ENCODE results near the gene MSH5.

Gene MSH5

DNA sequence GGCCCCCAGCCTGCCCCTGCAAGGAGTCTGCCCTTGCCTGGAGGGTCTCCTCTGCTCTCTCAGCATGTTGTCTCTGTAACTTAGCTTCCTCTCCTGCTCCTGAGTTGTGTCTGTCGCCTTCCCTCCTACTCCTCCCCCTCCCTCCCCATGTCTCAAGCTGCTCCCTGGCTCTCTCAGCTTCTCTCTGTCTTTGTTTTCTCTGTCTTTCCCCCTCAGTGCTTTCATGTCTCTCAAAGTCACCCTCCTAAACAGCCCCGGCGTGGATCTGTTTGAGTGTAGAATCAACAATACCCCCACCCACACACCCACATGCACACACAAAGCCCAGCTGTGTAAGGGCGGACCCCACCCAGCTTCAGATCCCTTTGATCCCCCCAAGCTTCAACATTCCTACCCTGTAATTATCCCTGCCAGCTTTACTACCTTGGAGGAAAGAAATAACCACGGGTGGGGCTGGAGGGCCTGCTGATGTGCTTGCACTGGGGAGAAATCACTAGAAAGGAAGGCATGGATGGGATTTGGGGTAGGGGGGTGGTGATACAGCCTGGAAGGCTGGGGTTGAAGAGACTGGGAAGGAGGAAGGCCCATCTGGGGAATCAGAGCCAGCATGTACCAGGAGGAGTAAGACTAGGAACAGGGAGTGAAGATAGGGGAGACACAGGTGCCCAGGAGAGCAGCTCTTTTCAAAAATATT, 25.7 kb upstream of the MSH5 start:
- no peak overlapping the region for H3K4me2 ChIP-seq (ENCODE audit: low read length)
- no peaks in the 10 kb centered on the region for H3K9me3 ChIP-seq (replicated peaks; ENCODE audit: low read length)
- no peak overlapping the region for H3K9ac ChIP-seq (ENCODE audit: low read depth, low read length)
- no peaks in the 10 kb centered on the region for H3K4me1 ChIP-seq (ENCODE audit: control insufficient read depth, insufficient read depth, low read length)
- peaks cover 4% of the 10 kb centered on the region for H3K27me3 ChIP-seq (ENCODE audit: control insufficient read depth, insufficient read depth, low read length)
- H3K36me3 ChIP-seq (ENCODE audit: insufficient read depth, low read length) = no peaks in the 10 kb centered on the region
- no peak overlapping the region for H3K4me3 ChIP-seq (ENCODE audit: low read length)

DNA sequence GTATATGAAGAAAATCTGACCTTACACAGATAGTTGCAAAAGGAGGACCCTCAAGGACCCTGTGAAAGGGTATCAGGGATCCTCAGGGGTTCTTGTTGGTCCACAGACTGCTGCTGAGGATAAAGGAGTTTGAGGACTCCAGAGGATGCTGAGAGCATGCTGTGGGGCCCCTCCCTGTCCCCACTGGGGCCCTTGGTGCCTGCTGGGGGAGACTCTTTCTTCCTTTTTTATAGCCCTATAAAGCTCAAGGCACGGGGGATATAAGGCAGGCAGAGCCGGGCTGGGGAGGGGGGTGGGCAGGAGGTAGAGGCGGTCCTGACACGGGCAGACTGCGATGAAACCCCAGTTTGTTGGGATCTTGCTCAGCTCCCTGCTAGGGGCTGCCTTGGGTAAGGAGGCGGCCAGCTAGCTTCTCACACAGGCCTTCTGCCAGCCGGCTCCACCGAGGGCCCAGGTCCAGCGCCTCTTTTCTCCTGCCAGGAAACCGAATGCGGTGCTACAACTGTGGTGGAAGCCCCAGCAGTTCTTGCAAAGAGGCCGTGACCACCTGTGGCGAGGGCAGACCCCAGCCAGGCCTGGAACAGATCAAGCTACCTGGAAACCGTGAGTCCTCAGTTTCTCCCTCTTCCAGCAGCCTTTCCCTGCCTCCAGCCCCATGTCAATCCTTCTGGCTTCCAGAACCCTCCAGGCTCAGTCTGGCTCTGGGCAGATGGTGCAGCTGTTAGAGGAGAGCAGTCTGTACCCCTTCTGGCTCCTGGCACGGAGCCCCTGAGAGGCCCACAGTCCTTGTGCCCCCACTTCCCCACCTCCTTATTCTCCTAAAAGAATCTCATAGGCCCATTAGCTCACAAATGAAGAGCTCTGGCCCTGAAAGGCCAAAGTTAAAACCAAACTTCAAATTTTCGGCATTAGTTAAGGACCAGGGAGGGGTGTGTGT, 24.5 kb upstream of the MSH5 start, which contains the start of gene LY6G6D:
Gene LY6G6D (plus strand): TSS at position 327 of the 937 bp plus-strand sequence. CDS start 8 bp downstream, at position 335.
- no peak within 1 kb of the TSS for H3K4me3 ChIP-seq (ENCODE audit: low read length)
- H3K4me1 ChIP-seq (ENCODE audit: control insufficient read depth, insufficient read depth, low read length) = no peaks in the 10 kb centered on the region
- H3K4me2 ChIP-seq (ENCODE audit: low read length) = no peak within 1 kb of the TSS
- H3K9me3 ChIP-seq (replicated peaks; ENCODE audit: low read length) = no peaks in the 10 kb centered on the region
- H3K36me3 ChIP-seq (ENCODE audit: insufficient read depth, low read length) = no peaks in the 10 kb centered on the region
- no peak within 1 kb of the TSS for H3K9ac ChIP-seq (ENCODE audit: low read depth, low read length)
- H3K27me3 ChIP-seq (ENCODE audit: control insufficient read depth, insufficient read depth, low read length) = peaks cover 4% of the 10 kb centered on the region

DNA sequence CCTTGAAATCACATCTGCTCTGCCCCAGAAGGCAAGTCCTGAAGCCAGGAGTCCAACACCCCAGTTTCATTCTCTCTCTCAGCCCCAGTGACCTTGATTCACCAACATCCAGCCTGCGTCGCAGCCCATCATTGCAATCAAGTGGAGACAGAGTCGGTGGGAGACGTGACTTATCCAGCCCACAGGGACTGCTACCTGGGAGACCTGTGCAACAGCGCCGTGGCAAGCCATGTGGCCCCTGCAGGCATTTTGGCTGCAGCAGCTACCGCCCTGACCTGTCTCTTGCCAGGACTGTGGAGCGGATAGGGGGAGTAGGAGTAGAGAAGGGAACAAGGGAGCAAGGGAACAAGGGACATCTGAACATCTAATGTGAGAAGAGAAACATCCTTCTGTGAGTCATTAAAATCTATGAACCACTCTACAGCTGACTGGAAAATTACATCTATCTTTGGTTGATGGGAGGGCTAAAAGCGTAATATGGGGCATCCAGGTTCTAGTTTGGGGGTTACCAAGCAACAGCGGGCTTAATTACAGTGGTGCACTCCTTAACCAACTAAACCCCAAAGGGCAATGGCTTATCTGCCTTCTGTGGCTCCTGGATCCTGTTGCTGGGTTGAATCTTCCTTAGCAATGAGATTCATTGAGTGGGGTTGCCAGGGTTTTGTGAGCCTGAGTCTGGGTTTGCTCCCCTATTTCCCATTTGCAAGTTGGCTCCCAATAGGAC, 22.1 kb upstream of the MSH5 start:
- H3K4me3 ChIP-seq (ENCODE audit: low read length) = no peak overlapping the region
- peaks cover 4% of the 10 kb centered on the region for H3K27me3 ChIP-seq (ENCODE audit: control insufficient read depth, insufficient read depth, low read length)
- no peaks in the 10 kb centered on the region for H3K4me1 ChIP-seq (ENCODE audit: control insufficient read depth, insufficient read depth, low read length)
- H3K9ac ChIP-seq (ENCODE audit: low read depth, low read length) = no peak overlapping the region
- H3K4me2 ChIP-seq (ENCODE audit: low read length) = no peak overlapping the region
- no peaks in the 10 kb centered on the region for H3K36me3 ChIP-seq (ENCODE audit: insufficient read depth, low read length)
- H3K9me3 ChIP-seq (replicated peaks; ENCODE audit: low read length) = no peaks in the 10 kb centered on the region

- H3K36me3 ChIP-seq (ENCODE audit: insufficient read depth, low read length) = no peaks in the 10 kb centered on the region
- H3K4me3 ChIP-seq (ENCODE audit: low read length) = no peak overlapping the region
- no peak overlapping the region for H3K4me2 ChIP-seq (ENCODE audit: low read length)
- H3K9me3 ChIP-seq (replicated peaks; ENCODE audit: low read length) = no peaks in the 10 kb centered on the region
- peaks cover 1% of the 10 kb centered on the region for H3K27me3 ChIP-seq (ENCODE audit: control insufficient read depth, insufficient read depth, low read length)
- no peaks in the 10 kb centered on the region for H3K4me1 ChIP-seq (ENCODE audit: control insufficient read depth, insufficient read depth, low read length)
- H3K9ac ChIP-seq (ENCODE audit: low read depth, low read length) = no peak overlapping the region
Observed at GRCh38 chr6:31718265-31718664, 21.5 kb upstream of the MSH5 start.

DNA sequence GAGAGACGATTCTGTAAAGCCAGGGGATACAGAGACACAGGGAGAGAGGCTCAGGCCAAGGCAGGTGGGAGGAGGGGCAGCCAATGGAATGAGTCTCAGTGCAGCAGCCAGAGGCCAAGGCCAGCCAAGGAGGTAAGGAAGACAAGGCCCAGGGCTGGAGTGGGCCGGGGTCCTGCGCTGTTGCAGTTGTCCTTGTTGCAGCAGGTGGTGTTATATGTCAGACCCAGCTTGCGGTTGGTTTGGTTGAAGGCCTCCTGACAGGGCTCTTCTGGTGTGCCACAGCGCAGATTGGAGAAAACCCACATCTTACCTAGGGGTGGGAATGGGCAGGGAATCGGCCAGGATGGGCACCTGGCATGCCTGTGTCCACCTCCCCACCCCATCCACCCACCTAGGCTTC, 20.8 kb upstream of the MSH5 start:
- no peak overlapping the region for H3K4me2 ChIP-seq (ENCODE audit: low read length)
- no peak overlapping the region for H3K4me3 ChIP-seq (ENCODE audit: low read length)
- H3K9ac ChIP-seq (ENCODE audit: low read depth, low read length) = no peak overlapping the region
- no peaks in the 10 kb centered on the region for H3K27me3 ChIP-seq (ENCODE audit: control insufficient read depth, insufficient read depth, low read length)
- no peaks in the 10 kb centered on the region for H3K36me3 ChIP-seq (ENCODE audit: insufficient read depth, low read length)
- no peaks in the 10 kb centered on the region for H3K9me3 ChIP-seq (replicated peaks; ENCODE audit: low read length)
- no peaks in the 10 kb centered on the region for H3K4me1 ChIP-seq (ENCODE audit: control insufficient read depth, insufficient read depth, low read length)

- H3K4me1 ChIP-seq (ENCODE audit: control insufficient read depth, insufficient read depth, low read length) = no peaks in the 10 kb centered on the region
- no peak overlapping the region for H3K9ac ChIP-seq (ENCODE audit: low read depth, low read length)
- no peaks in the 10 kb centered on the region for H3K27me3 ChIP-seq (ENCODE audit: control insufficient read depth, insufficient read depth, low read length)
- H3K4me2 ChIP-seq (ENCODE audit: low read length) = no peak overlapping the region
- no peaks in the 10 kb centered on the region for H3K9me3 ChIP-seq (replicated peaks; ENCODE audit: low read length)
- H3K36me3 ChIP-seq (ENCODE audit: insufficient read depth, low read length) = no peaks in the 10 kb centered on the region
- H3K4me3 ChIP-seq (ENCODE audit: low read length) = no peak overlapping the region
Observed at GRCh38 chr6:31720196-31720770, 19.5 kb upstream of the MSH5 start.

DNA sequence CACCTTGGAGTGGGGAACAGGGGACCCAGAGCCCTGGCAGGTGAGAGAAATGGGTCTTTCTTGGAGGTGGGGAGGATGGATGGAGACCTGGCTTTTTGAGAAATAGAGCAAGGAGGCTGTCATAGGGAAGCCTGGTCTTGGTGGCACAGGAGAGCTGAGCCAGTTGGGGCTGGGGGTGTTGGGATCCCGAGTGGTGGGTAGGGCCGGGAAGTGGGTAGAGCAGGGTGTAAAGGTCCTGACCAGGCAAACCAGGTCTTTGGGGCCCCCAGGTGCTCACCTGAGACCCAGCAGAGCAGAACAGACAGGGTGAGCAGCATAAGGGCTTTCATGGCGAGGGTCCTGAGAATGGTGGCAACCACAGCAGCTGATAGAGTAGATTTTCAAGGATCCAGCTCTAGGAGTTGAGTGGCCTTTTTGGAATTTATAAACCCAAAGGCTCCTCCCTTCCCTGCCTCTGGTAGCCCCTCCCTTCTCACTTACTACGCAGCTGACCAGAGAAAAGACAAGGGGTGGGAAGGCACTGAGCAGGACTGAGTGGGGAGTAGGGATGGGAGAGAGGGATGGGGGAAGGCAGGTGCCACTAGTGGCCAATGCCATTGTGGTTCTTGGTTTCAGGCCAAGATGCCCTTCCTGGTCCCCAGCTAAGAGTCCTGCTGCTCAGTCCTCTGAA, 18.3 kb upstream of the MSH5 start, which contains the start of gene LY6G6C:
Gene LY6G6C (minus strand): TSS at position 396 of the 670 bp plus-strand sequence. CDS start 67 bp downstream, at position 329.
- Histone ChIP-seq H3K9me3 (replicated peaks; ENCODE audit: low read length) (no peaks in the 10 kb centered on the region), H3K4me2 (ENCODE audit: low read length) (no peak within 1 kb of the TSS), H3K4me3 (ENCODE audit: low read length) (no peak within 1 kb of the TSS), H3K4me1 (ENCODE audit: control insufficient read depth, insufficient read depth, low read length) (no peaks in the 10 kb centered on the region), H3K27me3 (ENCODE audit: control insufficient read depth, insufficient read depth, low read length) (no peaks in the 10 kb centered on the region), H3K36me3 (ENCODE audit: insufficient read depth, low read length) (peaks cover 10% of the 10 kb centered on the region), H3K9ac (ENCODE audit: low read depth, low read length) (no peak within 1 kb of the TSS)

GRCh38 chr6:31722173-31722572, 17.6 kb upstream of the MSH5 start:
- no peaks in the 10 kb centered on the region for H3K4me1 ChIP-seq (ENCODE audit: control insufficient read depth, insufficient read depth, low read length)
- no peaks in the 10 kb centered on the region for H3K27me3 ChIP-seq (ENCODE audit: control insufficient read depth, insufficient read depth, low read length)
- peaks cover 16% of the 10 kb centered on the region for H3K36me3 ChIP-seq (ENCODE audit: insufficient read depth, low read length)
- H3K9me3 ChIP-seq (replicated peaks; ENCODE audit: low read length) = no peaks in the 10 kb centered on the region
- H3K9ac ChIP-seq (ENCODE audit: low read depth, low read length) = no peak overlapping the region
- H3K4me3 ChIP-seq (ENCODE audit: low read length) = no peak overlapping the region
- no peak overlapping the region for H3K4me2 ChIP-seq (ENCODE audit: low read length)

DNA sequence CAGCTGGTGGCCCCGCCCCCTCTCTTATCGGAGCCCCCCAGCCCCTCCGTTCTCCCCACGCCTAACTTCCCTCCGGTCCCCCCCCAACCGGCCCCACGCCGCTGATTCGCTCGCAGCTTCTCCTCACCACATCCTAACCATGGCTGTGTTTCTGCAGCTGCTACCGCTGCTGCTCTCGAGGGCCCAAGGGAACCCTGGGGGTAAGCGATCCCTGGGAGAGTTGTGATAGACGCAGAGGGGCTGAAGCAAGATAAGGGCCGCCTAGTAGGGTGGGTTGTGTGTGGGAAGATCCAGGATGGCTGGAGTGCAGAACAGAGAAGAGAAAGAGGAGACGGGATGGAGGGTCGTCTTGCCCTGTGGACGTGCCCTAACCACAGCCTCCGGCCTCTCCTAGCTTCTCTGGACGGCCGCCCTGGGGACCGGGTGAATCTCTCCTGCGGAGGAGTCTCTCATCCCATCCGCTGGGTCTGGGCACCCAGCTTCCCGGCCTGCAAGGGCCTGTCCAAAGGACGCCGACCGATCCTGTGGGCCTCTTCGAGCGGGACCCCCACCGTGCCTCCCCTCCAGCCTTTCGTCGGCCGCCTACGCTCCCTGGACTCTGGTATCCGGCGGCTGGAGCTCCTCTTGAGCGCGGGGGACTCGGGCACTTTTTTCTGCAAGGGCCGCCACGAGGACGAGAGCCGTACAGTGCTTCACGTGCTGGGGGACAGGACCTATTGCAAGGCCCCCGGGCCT, 16.4 kb upstream of the MSH5 start, which contains the start of gene MPIG6B:
Gene MPIG6B (plus strand): TSS at position 129 of the 735 bp plus-strand sequence. CDS start 11 bp downstream, at position 140.
- Histone ChIP-seq H3K9me3 (replicated peaks; ENCODE audit: low read length) (no peaks in the 10 kb centered on the region), H3K4me1 (ENCODE audit: control insufficient read depth, insufficient read depth, low read length) (peaks cover 1% of the 10 kb centered on the region), H3K27me3 (ENCODE audit: control insufficient read depth, insufficient read depth, low read length) (no peaks in the 10 kb centered on the region), H3K36me3 (ENCODE audit: insufficient read depth, low read length) (peaks cover 25% of the 10 kb centered on the region), H3K4me2 (ENCODE audit: low read length) (no peak within 1 kb of the TSS), H3K9ac (ENCODE audit: low read depth, low read length) (no peak within 1 kb of the TSS), H3K4me3 (ENCODE audit: low read length) (no peak within 1 kb of the TSS)

DNA sequence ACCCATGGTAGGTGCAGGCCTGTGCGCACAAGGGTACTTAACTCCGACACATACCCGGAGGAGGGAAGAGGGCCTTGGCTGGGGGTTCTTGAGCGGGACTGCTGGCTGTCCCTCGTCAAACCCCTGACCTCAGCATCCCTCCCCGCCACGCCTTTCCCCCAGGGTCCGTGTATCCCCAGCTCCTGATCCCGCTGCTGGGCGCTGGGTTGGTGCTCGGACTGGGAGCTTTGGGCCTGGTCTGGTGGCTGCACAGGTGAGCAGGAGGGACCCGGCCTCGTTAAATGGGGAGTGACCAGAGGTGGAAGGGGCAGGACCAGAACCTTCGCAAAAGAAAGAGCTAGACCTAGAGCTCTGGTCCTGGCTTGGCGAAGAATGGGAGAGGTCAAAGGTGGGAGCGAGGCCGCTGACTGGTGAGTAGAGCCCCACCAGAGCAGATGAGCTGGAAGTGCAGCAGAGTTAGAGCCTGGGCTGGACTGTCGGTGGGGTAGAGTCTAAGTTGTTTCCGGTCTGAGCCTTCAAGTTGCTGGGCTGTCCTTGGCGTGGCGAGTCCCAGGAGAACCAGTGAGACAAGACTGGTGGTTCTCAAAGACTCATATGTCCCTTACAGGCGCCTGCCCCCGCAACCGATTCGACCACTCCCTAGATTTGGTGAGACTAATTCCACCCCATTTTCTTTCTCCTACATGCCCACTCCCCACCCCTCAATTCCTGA, 15.7 kb upstream of the MSH5 start:
- H3K9me3 ChIP-seq (replicated peaks; ENCODE audit: low read length) = no peaks in the 10 kb centered on the region
- no peak overlapping the region for H3K4me2 ChIP-seq (ENCODE audit: low read length)
- peaks cover 7% of the 10 kb centered on the region for H3K4me1 ChIP-seq (ENCODE audit: control insufficient read depth, insufficient read depth, low read length)
- H3K4me3 ChIP-seq (ENCODE audit: low read length) = no peak overlapping the region
- no peaks in the 10 kb centered on the region for H3K27me3 ChIP-seq (ENCODE audit: control insufficient read depth, insufficient read depth, low read length)
- H3K9ac ChIP-seq (ENCODE audit: low read depth, low read length) = no peak overlapping the region
- H3K36me3 ChIP-seq (ENCODE audit: insufficient read depth, low read length) = peaks cover 25% of the 10 kb centered on the region

Measured in skeletal muscle satellite cell (primary cell).